AG09309 (cell line): ENCODE data around the gene ZNF692.

Source experiments
- DNase-seq: peaks from one replicate; pipeline ENCODE4 v3.0.0-alpha.2; 2010; ENCODE audit warnings: low read depth
- H3K4me3 ChIP-seq: 2 replicates; pipeline ENCODE4 v1.5.1; 2011; ENCODE audit warnings: mild to moderate bottlenecking, low read depth, low read length, moderate library complexity; ENCODE audit not compliant: control insufficient read depth
- TF ChIP-seq, protein P1 (sequence below): IDR thresholded peaks from 2 replicates; pipeline ENCODE4 v1.5.1; 2011; ENCODE audit warnings: mild to moderate bottlenecking, low read depth, low read length, inconsistent platforms; ENCODE audit not compliant: insufficient read depth, control insufficient read depth; ENCODE audit errors: missing control alignments

The ZNF692 gene

GRCh38 chr1:248849637-248850036, 9.2 kb downstream of the ZNF692 start:
- DNase-seq = no peak
- TF ChIP-seq, protein P1, sequence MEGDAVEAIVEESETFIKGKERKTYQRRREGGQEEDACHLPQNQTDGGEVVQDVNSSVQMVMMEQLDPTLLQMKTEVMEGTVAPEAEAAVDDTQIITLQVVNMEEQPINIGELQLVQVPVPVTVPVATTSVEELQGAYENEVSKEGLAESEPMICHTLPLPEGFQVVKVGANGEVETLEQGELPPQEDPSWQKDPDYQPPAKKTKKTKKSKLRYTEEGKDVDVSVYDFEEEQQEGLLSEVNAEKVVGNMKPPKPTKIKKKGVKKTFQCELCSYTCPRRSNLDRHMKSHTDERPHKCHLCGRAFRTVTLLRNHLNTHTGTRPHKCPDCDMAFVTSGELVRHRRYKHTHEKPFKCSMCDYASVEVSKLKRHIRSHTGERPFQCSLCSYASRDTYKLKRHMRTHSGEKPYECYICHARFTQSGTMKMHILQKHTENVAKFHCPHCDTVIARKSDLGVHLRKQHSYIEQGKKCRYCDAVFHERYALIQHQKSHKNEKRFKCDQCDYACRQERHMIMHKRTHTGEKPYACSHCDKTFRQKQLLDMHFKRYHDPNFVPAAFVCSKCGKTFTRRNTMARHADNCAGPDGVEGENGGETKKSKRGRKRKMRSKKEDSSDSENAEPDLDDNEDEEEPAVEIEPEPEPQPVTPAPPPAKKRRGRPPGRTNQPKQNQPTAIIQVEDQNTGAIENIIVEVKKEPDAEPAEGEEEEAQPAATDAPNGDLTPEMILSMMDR = no peak
- H3K4me3 ChIP-seq = no peak overlapping the region

- no peak for DNase-seq
- TF ChIP-seq, protein P1 = no peak
- no peak overlapping the region for H3K4me3 ChIP-seq
Measured at GRCh38 chr1:248849152-248849551, 9.7 kb downstream of the ZNF692 start.

DNA sequence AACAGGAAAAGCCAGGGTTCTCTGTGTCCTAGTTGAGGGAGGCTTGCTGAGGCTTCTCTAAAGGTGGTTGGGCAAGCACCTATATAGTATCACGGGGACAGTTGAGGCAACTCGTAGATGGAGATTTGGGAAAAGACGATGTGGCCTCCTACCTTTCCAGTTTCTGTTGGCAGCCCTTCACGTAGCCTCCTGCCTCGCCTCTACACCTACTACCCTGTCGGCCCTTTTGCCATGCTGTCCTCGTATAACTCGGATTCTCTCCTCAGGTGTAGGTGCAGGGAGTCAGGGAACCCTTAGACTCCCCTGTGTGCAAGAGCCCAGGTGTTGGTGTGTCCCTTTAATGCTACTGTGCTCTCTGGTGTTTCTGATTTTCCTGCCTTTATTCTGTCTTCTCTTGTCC, 10.3 kb downstream of the ZNF692 start:
- no peak overlapping the region for H3K4me3 ChIP-seq
- TF ChIP-seq, protein P1 = no peak
- DNase-seq = no peak

DNA sequence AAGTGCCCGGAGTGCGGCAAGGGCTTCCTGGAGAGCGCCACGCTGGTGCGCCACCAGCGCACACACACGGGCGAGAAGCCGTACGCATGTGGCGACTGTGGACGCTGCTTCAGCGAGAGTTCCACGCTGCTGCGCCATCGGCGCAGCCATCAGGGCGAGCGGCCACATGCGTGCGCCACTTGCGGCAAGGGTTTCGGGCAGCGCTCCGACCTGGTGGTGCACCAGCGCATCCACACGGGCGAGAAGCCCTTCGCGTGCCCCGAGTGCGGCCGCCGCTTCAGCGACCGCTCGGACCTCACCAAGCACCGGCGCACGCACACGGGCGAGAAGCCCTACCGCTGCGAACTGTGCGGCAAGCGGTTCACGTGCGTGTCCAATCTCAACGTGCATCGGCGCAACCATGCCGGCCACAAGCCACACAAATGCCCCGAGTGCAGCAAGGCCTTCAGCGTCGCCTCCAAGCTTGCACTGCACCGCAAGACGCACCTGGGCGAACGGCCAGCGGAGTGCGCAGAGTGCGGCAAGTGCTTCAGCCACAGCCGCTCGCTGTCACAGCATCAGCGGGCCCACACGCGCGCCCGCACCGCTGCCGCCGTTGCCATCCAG, 10.8 kb downstream of the ZNF692 start:
- TF ChIP-seq, protein P1 = no peak
- H3K4me3 ChIP-seq = no peak overlapping the region

DNA sequence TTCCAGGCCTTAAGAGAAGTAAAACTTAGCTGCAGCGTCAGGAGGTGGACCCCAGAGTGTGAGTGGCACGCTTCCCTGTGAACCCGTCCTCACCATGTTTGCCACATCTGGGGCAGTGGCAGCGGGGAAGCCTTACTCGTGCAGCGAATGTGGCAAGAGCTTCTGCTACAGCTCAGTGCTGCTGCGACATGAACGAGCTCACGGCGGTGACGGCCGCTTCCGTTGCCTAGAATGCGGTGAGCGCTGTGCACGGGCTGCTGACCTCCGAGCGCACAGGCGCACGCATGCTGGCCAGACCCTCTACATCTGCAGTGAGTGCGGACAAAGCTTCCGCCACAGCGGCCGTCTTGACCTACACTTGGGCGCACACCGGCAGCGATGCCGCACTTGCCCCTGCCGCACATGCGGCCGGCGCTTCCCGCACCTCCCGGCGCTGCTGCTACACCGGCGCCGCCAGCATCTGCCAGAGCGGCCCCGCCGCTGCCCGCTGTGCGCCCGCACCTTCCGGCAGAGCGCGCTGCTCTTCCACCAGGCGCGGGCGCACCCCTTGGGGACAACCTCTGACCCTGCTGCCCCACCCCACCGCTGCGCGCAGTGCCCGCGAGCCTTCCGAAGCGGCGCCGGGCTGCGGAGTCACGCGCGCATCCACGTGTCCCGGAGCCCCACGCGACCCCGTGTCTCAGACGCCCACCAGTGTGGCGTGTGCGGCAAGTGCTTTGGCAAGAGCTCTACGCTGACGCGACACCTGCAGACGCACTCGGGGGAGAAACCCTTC, 11.5 kb downstream of the ZNF692 start:
- DNase-seq = no peak
- no peak overlapping the region for H3K4me3 ChIP-seq
- TF ChIP-seq, protein P1 = no peak

More for the DNA sequence above, 10.8 kb downstream of the ZNF692 start:
- DNase-seq = no peak

DNA sequence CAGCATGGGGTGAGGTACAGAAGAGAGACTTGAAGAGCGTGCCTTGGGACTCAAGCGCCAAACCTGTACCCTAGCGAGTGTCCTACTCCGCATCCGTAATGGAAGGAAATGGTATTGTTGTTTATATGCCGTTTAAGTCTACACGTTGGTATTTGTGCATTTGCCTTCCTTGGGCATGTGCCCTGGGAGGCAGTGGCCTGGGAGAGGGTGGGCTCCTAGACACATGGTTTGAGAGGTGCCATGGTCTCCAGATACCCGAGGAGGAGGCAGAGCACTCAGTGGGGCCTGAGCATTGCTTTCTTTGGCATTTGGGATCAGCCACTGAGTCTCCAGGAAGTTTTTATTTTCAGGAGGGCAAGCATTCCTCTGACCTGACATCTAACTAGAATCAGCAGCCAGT, 14.4 kb downstream of the ZNF692 start:
- no peak overlapping the region for H3K4me3 ChIP-seq
- TF ChIP-seq, protein P1 = no peak
- DNase-seq = no peak
